ENCODE data around the gene LIX1L. TPM values are rescaled to one million over a fixed set of nuclear protein-coding genes. Genes with fewer than 3 reads are reported as not detected.

The LIX1L gene
- polyA plus RNA-seq, 2 of the 4 experiments (the other 2 are of a cell fraction) = 10.5 to 35.8 TPM

DNA sequence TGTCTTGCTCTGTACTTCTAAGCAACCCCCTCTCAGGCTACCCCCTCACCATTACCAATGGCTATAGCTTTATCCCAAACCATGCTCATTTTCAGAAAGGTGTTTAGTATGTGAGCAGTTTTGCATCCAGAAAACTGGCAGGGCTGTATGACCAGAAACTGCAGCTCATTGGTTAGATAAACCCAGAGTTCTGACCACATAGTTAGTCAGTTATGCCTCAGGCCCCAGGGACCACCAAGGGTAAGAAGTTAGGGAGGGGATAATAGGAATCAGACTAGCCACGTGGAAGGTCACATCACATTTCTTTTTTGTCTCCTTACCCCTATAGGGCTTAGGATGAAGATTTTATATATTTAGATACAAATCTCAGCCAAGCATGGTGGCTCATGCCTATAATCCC is 49.2 kb downstream of the LIX1L start:
- Histone ChIP-seq H3K4me1 (peaks cover 4% of the 10 kb centered on the region; the same call in 1 of the 3 replicates), H3K4me3 (no peak overlapping the region), H3K27ac (peak overlapping the region; percentile 24 to 54; a peak in 4 of 6 replicates), H3K9me3 (no peaks in the 10 kb centered on the region), H3K4me2 (no peak overlapping the region)
- ChIA-PET CTCF (interaction anchor here (0.8 to 13.4 kb wide), 13 partner anchors 9 to 69 kb away, joined by 3 to 429 read pairs (median 16); partner anchors contain the start of genes ANKRD35, LIX1L, NUDT17 and PEX11B), POLR2A (interaction anchor here (1.3 kb wide), 1 partner anchor 50 kb away, joined by 4 read pairs; the partner anchor contains the start of gene PIAS3)
- ATAC-seq (no peak), DNase-seq (ENCODE audit: low read depth in 1 of 2, low spot score in 1 of 2) (no peak), FAIRE-seq (no peak)
- 86% methylated on average over 1 of the region's 1 CpG for WGBS (ENCODE audit: missing lambda C conversion rate)
- TF ChIP-seq HOXA7 (CRISPR knock-in tag; IDR thresholded peaks at IDR 0.05) (no peak), MAFK (IDR thresholded peaks at IDR 0.05; ENCODE audit: partially characterized antibody) (no peak), POLR2A (IDR thresholded peaks at IDR 0.05; ENCODE audit: low read length) (no peak)

DNA sequence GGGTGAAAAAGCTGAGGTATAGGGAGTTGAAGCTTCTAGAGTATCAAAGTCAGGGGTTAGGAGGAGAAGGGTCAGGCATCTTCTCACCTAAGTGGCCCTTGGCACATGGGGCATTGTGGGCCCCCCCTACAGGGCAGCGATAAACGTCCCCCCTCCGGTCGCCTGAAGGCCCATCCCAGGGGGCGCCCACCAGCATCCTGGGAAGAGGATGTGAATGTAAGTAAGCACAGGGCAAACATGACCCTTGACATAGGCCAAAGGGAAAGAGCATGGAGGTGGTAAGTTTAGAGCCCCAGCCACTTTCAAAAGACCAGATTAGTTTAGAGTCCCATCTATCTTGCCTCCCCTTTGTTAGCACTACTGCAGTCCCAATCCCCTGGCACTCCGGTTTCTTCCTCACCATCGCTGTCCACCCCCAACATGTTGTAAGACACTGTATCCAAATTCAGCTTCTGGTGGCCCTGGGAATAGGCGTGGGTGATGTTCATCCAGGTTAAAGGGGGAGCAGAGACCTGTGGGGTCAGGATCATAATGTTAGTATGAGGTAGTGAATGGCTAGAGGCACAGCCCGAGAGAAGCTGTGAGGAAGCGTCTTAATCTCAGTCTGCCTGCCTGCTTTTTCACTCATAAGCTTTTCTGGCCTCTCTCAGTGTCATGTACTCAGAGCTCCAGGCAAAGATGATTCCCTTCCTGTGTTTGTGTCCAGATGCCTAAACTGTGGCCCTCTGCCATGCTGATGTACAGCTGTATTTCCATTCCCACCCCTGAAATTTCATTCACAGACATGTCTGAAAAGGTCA is 50.7 kb downstream of the LIX1L start:
- TF ChIP-seq SREBF2 (IDR thresholded peaks at IDR 0.05) (no peak), JUN (IDR thresholded peaks at IDR 0.05) (no peak), GATA3 (IDR thresholded peaks at IDR 0.05; ENCODE audit: borderline replicate concordance) (no peak), ZFP36 (IDR thresholded peaks at IDR 0.05; ENCODE audit: borderline replicate concordance, partially characterized antibody) (no peak), ELK1 (IDR thresholded peaks at IDR 0.05; ENCODE audit: low read depth, low read length) (no peak), NR3C1 (IDR thresholded peaks at IDR 0.05) (no peak), MAX (IDR thresholded peaks at IDR 0.05) (no peak), HOXB5 (CRISPR knock-in tag; IDR thresholded peaks at IDR 0.05) (no peak), HES2 (IDR thresholded peaks at IDR 0.05) (no peak), CBX2 (IDR thresholded peaks at IDR 0.05; ENCODE audit: borderline replicate concordance, low read depth) (no peak), KDM1A (IDR thresholded peaks at IDR 0.05; ENCODE audit: low read depth) (no peak), CTCF (IDR thresholded peaks at IDR 0.05) (no peak), SMC3 (IDR thresholded peaks at IDR 0.05) (no peak), ZSCAN20 (CRISPR knock-in tag; IDR thresholded peaks at IDR 0.05) (no peak), RAD21 (conservative IDR thresholded peaks at IDR 0.05 in 1 of 2, IDR thresholded peaks at IDR 0.05 in 1 of 2) (no peak), NFE2L2 (conservative IDR thresholded peaks at IDR 0.05; ENCODE audit: low read length) (no peak), MAZ (IDR thresholded peaks at IDR 0.05; ENCODE audit: borderline replicate concordance, low read depth, low read length) (no peak)
- TF ChIP-seq, protein P1, sequence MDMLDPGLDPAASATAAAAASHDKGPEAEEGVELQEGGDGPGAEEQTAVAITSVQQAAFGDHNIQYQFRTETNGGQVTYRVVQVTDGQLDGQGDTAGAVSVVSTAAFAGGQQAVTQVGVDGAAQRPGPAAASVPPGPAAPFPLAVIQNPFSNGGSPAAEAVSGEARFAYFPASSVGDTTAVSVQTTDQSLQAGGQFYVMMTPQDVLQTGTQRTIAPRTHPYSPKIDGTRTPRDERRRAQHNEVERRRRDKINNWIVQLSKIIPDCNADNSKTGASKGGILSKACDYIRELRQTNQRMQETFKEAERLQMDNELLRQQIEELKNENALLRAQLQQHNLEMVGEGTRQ (IDR thresholded peaks at IDR 0.05) = no peak
- DNase-seq (ENCODE audit: low read depth in 1 of 2, low spot score in 1 of 2) (no peak), FAIRE-seq (no peak), ATAC-seq (no peak)
- Histone ChIP-seq H3K4me3 (no peak overlapping the region), H3K9me3 (no peaks in the 10 kb centered on the region), H3K4me1 (peaks cover 4% of the 10 kb centered on the region; the same call in 1 of the 3 replicates), H3K27ac (peak overlapping the region; percentile 39 to 42; a peak in 4 of 6 replicates), H3K4me2 (no peak overlapping the region)
- ChIA-PET POLR2A (interaction anchor here (0.6 to 1.5 kb wide), 4 partner anchors 12 to 60 kb away, joined by 3 to 6 read pairs (median 4); partner anchors contain the start of genes PEX11B and RBM8A), CTCF (interaction anchor here (0.6 to 13.4 kb wide), 8 partner anchors 15 to 106 kb away, joined by 3 to 429 read pairs (median 8); partner anchors contain the start of genes ANKRD35, LIX1L, NUDT17 and PIAS3)
- WGBS (ENCODE audit: missing lambda C conversion rate) = 86% methylated on average over 10 of the region's 10 CpGs

Data from A549 (cell line).